GM18867 (cell line): ENCODE measurements around the gene NPAS3.

Experiments
- ATAC-seq: cut with Tn5 transposase; IDR thresholded peaks from one replicate; pipeline ENCODE4 v1.9.1; 2021; ENCODE audit warnings: mild to moderate bottlenecking, moderate library complexity; ENCODE audit not compliant: unreplicated experiment

NPAS3 gene

DNA sequence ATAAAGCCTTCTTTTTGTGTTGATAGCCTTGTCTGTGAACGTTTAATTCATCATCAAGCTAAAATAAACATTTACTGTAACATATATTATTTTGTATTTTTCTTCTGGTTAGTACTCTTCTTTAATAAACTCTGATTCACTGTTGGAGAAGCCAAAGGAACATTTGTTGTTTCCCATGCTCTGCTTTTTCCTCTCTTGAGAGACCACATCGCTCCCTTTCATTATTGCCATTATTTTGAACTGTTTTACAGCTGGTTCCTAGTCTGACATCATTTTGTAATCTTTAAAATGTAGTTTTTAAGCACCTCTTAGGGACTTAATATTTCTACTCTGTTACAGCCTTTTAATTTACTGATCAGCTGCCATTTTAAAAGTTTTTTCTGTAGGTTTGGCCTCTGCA, 301.8 kb downstream of the NPAS3 start:
- no peak for ATAC-seq

DNA sequence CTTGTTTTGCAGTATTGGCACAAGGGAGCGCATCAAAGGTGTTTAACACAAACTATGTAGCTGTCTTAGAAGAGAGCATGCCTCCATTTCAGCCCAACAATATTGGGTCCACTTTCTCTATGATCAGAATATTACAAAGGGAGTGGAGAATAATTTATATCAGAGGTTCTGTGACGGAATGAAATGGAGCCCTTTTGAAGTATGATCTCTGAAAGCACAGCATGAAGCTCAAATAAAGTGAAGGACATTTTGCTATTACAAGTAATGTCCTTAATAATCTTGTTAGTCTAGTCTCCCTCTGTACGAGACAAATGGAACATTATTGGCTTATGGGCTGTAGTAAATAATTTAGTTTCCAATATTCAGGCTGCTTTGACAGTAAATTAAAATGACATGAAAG, 302.7 kb downstream of the NPAS3 start:
- ATAC-seq = no peak

DNA sequence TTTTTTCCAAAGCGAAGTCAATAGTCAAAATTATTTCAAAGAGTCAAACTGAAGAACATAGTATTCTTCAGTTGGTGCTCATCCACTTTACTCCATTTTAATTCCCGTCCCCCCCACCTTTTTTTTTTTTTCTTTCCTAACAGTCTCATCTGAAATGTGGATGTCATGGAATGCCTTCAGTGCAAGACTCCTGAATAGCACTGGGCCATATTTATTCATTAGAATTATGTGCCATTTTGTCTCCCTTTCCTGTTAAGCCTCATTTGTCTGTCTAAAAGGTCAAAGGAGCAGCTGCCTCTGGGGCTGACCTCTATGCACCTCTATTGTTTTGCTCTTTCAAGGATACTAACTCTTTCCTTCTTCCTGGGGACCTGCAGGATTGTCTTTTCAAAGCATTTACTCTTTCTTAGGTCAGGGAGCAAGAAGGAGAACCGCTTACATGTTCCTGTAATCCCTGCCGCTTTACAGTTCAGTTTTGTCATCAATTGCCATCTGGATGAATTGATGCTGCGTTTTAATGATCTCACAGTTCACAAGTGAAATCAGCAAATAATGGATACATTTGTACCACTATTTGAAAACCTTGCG, 310.6 kb downstream of the NPAS3 start:
- ATAC-seq = no peak

DNA sequence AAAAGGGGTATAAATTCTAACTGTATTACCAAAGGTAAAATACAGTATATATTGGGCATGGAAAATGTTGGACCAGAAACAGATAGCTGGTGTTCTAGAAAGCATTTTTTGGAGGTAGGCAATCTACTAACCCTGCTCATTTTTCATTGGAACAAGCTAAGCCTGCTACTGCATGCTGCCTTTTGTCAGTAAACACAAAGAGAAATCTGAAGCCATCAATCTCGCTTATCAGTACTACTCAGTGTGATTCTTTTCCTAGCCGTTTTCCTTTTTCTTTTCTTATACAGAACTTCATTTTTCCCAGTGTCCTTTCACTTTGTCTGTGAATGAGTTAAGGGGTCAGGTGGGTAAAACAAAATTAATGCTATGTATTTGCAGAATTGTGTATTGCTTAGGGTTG, 312.3 kb downstream of the NPAS3 start:
- ATAC-seq = no peak

DNA sequence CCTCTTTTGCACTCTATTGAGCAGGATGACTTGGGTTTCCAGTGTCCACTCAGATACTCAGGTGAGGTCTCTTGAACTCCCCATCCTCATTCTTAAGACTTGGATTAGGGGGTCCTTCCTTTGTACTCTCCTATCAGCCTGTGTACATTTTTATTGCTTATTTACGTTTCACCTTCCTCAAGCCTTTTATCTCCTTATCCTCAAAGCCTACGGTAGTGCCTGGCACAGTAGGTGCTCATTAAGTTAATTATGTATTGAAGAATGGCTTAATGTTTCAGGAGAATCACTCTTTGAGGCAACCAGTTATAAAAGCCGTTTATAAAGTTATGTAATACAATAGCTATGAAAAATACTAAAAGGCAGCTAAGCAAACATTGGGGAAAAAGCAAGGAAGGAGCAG, 315.7 kb downstream of the NPAS3 start:
- no peak for ATAC-seq

DNA sequence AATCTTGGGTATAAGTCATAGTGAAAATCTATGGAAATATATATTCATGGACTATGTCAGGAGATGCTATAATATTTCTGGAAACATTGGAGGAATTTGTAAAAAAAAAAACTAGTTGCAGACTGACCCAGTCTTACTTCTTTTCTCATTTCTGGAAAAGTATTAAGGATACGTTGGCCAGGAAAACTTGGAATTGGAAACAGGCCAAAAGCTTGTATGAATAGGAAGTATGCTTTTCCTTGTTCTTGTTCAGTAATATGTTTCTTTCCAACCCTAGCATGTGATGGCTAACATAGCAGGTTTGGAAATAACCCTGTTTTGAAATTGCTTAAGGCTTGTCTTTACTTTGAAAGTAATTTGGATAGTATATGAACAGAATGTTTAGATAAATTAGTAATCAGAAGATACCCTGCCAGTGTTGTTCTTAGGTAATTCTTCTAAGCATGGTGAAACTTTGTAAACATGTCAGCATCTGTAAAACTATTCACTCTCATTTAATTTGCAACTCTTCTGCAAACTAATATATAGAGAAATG, 316.2 kb downstream of the NPAS3 start:
- no peak for ATAC-seq

DNA sequence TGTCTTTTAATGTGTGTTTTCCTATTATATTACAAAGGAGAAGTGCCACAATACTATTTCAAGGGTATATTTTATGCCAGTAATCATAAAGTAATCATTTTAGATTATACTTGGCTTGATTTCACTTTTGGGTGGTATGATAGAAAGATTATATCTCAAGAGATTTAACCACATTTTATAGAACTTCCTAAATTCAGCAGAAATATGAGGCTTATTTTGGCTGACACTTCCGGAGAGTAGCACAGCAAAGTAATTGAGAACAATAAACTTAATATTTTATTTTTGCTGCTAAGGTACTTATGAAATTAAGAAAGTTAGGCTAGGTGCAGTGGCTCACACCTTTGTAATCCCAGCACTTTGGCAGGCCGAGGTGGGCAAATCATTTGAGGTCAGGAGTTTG, 319.1 kb downstream of the NPAS3 start:
- no peak for ATAC-seq

DNA sequence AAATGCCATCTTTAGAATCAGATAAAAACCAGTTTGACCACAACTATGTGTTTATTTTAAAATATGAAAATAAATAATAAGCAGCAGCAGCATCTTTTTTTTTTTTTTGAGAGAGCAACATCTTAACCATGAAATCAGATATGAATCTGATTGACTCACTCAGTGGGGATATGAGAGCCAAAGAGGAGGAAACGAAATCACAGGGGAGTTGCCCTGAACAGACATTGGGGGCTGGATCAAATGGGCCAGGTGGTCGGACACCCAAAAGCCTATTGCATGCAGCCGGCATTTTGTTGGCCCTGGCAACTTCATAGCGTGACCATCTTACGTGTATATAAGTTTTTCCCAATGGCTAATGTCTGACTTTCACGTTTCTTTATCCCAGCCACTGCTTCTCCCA, 321.1 kb downstream of the NPAS3 start:
- no peak for ATAC-seq

DNA sequence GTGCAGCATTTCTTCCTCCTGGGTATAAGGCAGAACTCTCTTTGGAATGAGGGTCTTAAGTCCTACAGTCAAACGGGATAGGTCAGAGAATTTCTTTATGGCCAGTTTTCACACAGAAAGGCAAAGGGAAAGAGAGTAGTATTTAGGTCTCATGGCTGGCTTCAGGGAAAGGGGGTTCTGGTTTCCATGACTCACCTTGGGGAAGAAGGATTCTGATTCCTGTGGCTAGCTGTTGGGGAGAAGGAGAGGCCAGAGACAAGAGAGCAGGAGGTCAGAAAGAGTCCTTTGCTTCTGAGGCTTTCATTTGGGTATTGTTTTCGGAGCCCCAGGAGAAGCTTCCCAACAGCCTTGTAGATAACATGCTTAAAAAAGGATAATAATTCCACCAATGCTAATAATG, 332.5 kb downstream of the NPAS3 start:
- no peak for ATAC-seq

DNA sequence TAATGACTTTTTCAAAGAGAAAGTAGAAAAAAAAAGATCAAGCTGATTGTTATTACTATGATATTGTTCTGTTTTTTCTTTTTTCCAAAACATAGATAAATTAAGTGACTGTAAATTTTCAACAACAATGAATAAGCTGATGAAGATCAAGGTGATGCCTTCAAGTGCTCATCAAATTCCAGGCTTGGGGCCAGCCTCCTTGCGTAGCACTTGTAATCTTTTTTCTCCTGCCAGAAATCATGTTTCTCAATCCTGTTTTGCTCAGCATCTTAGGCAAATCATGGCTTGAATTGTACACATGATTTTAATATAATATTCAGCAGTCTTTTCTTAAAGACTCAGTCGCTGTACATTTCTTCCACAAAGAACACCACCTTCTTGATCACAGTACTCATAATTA, 333.2 kb downstream of the NPAS3 start:
- ATAC-seq = no peak

DNA sequence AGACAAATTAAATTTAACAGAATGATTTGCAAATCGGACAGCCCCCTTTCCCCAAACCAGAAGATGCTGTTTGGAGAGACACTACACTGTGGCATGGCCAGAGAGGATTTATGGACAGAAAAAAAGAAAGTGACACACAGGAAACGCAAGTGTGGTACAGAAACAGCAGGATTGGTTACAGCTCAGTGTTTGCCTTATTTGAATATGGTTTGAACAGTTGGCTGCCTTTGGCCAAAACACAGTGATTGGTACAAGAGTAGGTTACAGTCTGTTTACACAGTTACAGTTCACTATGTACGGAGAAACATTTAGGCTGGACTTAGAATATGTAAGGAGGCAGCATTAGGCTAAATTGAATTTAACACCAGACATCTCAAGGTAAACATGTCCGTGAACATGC, 335.3 kb downstream of the NPAS3 start:
- peak; percentile 37 for ATAC-seq

DNA sequence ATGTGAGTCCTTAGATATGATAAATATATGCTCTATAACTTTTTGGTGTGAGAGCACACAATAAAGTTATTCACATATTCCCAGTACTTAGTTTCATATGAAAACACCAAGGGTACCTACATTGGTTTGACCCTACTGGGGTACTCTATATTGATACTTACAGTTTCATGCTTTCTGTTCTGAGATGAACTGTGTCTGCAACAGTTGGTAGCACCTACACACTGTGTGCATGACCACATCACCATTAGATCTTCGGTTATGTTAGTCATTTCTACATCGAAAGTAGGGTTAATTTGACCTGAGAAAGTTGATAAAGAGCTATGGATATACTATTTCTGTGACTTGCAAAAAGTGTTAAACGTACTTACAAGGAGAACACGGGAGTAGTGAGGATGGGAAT, 337.2 kb downstream of the NPAS3 start:
- ATAC-seq = no peak

DNA sequence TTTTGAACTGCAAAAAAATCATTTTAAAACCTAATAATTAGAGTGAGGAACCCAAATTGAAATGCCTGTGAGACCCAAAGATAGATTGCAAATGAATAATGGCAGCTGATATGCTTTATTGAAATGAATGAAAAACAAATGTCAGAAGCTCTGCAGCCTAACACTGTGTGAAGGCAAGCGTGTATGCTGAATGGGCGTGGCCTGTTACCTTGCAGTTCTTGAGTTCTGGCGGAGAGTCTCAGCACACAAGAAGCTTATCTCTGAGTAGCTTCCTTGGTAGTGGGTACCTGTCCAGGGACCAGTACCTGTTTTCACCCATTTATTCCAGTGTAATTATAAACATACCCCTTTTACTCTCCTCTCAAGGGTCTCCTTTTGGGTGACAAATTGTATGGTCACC, 341.2 kb downstream of the NPAS3 start:
- no peak for ATAC-seq

DNA sequence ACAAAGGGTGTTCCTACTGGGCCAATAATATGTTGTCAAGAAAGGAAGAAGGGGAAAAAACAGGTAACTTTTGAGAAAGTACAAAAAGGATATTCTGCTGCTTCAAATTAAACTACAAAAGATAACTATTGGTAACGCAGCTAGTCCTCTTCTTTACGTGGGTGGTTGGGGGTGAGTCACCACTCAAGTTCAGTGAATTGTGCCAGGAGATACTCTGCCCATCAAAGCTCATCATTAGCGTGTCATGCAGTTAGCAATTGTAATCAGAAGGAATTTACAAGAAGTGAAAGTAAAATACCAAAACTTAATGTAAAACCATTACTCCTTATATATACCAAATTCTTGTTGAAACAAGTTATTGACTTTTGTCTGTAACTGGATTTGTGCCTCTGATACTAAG, 342.0 kb downstream of the NPAS3 start:
- ATAC-seq = no peak

DNA sequence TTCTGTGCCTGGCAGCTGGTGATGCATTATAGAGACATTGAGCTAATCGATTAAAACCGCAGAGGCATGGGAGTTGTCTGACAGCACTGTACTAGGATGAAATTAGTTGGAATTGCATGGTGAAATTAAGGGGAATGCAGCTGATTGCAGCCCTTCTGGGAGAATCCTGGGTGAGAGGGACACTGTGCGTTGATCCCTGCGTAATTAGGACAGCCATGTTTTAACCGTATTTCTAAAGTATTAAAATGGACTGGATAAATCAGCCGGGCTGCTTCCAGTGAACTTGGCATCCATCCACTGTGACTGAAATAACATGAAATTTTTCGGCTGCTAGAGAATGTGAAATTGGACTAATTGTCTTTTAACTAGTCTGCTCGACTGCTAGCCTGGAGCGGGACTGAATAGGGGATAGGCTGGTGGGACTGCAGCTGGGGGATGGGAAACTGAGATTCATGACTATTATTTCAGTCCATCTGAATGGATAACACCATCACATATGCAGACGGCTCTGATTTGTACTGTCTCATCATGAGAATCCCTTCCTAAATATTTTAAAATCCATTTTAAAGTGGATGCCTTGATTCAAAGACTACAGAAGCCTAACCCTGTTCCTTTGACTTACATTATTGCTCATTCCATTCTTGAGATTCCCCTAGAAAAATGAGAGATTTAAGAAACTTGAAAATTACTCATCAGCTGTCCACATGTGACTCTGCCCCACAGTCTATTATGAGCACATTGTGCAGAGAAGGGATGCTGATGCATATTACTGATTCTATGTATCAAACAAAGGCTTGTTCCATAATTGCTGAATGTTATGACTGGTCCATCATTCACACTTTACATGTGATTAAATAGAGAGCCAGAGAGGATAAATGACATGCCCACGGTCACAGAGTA, 343.9 kb downstream of the NPAS3 start:
- no peak for ATAC-seq

DNA sequence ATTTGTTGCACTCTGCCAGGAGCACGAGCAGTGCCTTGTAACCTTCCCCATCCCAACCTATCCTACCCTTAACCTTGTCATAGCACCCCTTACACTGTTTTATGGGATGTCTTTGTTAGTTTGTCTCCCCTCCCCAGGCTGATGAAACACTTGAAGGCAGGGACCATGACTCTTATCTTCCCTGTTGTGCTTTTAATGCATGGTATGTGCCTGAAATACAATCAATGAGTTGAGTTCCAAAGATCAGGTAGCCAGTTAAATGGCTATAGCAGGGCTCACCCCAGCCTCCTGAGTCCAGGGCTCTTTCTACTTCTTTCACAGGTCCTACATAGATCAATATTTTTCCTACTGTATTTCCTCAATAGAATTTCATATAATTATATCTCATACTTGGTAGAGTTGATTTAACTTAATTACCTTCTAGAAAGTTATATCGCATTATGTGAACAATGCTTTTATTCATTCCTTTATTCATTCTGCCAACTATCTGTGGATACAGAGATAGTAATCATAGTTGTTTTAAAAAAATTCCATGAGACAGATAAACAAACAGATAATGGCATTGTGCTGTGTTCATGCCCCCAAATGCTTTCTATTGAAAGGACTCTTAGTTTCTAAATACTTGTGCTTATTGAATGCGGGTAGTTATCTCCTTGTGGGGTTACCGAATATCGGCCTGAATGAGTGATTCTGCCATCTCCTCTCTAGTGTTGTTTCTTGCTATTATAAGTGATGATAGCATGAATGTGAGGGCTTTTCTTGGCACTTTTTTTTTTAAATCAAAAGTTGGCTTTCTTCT, 347.4 kb downstream of the NPAS3 start:
- ATAC-seq = no peak

DNA sequence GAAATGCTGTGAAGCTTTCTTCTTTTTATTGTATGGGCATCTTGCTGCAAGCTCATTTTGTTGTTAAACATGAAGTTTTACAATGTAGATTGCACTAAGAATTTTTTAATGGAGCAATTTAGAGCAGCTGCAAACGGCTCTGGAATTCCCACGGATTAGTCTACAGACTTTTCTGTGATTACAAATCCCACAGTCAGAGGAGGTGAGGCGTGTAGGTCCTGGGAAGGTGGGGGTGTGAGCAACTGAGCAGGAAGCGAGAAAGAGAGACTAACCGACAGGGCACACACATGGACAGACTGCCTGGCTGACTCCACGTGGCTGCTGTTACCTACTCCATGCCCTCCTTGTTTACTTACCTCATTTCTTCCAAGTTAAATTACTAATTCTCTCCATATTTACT, 348.5 kb downstream of the NPAS3 start:
- ATAC-seq = no peak

DNA sequence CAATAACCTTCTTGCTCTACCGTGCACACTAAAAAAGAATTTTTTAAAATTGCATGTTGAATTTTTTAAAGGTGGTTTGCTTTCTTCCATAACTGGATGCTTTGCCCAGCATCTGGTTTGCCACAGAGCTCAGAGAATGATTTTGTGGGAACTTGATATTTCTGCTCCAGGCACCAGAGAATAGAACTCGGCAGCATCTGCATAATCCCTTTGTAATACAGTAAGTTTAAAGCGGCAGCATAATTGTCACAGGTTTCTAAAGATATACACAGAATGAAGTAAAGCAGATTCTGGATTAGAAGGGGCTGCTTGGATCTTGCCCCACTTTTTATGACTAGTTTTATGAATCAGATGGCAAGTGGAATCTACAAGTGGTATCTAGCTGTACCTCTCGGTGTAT, 352.0 kb downstream of the NPAS3 start:
- ATAC-seq = no peak

DNA sequence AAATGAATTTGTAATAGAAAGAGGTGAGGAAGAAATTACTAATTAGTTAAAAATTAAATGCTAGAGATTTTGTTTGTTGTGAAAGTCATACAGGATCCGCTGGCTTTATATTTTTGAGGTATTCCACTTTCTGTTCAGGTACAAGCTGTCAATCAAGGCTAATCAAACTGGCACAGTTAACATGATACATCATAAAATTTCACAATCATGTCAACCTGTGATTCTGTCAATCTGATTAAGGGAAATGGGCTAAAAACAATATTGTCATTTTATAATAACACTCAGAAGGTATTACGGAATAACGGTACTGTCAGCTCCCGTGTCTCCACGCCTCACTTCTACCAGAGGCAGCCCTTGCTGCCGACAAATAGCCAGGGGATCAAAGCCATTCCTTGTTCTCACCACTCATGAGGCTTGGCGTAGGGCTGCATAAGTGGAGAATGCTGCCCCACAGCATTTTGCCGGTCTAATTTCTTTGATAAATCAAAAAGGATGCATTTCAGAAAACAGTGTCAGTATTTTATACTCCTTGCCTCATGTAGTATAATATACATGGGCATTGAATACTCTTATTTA, 352.9 kb downstream of the NPAS3 start:
- ATAC-seq = no peak

DNA sequence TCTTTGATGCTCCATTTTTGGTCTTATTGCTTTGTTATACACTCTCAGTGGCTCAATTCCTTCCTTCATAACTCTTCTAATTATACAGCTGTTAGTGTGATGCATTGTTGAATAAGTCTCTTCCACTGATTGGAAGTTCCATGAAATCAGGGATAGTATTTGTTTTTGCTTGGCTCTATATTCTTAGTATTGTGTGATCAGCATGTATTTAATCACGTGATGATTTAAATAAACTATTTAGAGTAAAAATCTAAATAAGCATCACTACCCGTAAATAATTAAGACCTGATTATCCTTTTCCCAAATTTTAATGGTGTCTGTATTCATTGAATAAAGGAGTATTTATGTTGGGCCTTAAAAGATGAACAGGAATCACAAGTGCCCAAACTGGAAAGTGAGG, 355.7 kb downstream of the NPAS3 start:
- no peak for ATAC-seq

DNA sequence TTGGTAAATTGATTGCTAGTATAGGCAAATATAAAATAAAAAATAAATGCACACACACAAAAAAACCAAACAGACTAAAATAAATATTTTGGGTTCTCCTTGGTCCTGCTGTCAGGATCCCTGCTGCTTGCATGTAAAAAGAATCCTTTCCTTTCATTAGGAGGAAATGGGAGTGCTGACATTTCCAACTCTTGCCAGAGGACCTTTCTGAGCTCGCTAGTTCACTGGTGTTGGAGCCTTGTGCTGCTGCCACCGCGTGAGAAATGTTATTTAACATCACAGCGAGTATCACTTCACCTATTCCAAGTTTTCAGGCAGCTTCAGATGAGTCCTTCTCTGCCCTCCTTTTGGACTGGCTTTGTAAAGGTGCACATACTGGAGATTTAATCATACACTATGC, 358.9 kb downstream of the NPAS3 start:
- no peak for ATAC-seq
